HG02610 (cell line): ENCODE measurements around the gene VEGFB.

ENCODE experiments used
- ATAC-seq: cut with Tn5 transposase; IDR thresholded peaks from one replicate; pipeline ENCODE4 v1.9.1; 2021; ENCODE audit warnings: mild to moderate bottlenecking, moderate library complexity; ENCODE audit not compliant: unreplicated experiment

VEGFB gene

DNA sequence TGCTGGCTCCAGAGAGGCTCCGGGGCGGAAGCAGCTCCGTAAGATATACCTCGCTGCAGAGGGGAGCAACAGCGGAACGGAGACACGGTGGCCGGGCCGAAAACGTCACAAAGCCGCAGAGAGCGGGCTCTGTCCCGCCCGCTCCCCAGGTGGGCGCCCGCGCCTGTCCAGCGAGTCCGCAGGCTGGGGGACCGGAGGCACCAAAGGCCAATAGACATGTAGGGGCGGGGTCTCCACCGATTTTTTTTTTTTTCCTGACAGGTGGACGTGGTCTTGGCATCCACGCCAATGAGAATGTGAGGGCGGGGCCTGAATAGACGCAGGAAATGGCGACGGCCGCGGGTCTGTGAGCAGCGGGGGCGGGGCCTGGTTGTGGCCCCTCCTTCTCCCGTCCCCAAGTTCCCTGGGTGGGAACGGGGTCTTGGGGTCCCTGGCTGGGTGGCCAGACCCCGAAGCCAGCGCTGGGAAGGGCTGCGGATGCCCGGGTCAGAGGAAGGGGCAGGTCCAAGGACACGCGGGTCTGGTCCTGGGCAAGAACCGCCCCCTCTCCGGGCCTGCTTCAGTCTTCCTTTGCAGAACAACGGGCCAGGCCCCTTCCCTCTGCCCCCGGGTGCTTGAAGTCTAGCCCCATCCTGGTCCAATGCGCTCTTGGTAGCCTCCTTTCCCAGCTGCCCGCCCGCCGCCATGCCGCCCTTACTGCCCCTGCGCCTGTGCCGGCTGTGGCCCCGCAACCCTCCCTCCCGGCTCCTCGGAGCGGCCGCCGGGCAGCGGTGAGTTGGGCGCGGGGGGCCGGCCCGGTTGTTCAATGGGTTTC, 4.0 kb upstream of the VEGFB start, which contains the start of gene DNAJC4:
DNAJC4 (plus strand) TSS at position 378 of the 814 bp plus-strand sequence; CDS start at position 685, 307 bp downstream.
- peak; percentile 43 for ATAC-seq

GRCh38 chr11:64230985-64231365, 3.4 kb upstream of the VEGFB start:
- no peak for ATAC-seq

- ATAC-seq: no peak
Observed at GRCh38 chr11:64231546-64231945, 2.8 kb upstream of the VEGFB start.

- no peak for ATAC-seq
Observed at GRCh38 chr11:64232182-64232966, 2.0 kb upstream of the VEGFB start.

GRCh38 chr11:64232967-64233315, 1.4 kb upstream of the VEGFB start:
- ATAC-seq: no peak

DNA sequence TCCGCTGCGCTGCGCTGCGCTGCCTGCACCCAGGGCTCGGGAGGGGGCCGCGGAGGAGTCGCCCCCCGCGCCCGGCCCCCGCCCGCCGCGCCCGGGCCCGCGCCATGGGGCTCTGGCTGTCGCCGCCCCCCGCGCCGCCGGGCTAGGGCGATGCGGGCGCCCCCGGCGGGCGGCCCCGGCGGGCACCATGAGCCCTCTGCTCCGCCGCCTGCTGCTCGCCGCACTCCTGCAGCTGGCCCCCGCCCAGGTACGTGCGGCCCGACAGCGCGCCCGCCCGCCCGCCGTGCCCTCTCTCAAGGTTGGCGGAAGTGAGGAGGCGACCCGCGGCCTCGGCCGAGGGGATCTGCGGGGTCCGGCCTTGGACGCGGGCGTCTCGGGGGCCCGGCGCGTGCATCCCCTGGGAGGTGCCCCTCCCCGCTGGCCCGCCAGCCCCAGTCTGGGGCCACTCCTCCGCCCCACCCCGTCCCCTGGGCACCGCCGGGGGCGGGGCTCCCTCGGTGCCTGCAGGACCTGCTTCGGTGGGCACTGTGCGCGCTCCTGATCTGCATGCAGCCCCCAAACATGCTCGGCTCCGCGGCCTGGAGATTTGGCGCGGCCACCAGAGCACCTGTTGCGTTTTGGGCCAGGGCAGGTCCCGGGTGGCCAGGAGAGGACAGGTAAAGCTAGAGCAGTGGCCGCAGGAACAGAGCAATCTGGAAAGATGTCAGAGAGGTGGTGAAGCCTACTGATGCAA, 429 bp downstream of the VEGFB start:
- ATAC-seq: no peak

DNA sequence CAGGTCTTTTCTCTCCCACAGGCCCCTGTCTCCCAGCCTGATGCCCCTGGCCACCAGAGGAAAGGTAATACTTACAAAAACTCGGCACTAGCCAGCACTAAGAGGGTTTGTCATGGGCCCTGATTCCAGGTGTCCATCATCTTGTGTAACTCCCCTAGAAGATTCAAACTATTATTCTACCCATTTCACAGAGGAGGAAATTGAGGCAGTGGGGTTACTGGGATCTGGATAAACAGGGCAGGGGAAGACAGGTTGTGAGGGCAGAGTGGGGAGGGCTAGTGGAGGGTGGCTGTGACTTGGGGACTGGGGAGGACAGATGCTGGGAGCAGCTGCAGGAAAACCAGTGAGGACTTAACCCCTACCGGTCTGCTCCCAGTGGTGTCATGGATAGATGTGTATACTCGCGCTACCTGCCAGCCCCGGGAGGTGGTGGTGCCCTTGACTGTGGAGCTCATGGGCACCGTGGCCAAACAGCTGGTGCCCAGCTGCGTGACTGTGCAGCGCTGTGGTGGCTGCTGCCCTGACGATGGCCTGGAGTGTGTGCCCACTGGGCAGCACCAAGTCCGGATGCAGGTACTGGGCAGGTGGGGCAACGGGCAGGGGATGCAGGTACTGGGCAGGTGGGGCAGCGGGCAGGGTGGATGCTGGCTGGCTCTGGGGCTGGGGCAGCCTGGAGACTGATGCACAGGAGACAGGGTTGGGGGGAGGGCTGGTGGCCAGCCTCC, 1.2 kb downstream of the VEGFB start:
- ATAC-seq: no peak

GRCh38 chr11:64237484-64237951, 3.1 kb downstream of the VEGFB start:
- ATAC-seq: no peak

- ATAC-seq: no peak
Observed at GRCh38 chr11:64238076-64238475, 3.7 kb downstream of the VEGFB start.

- ATAC-seq: no peak
Observed at GRCh38 chr11:64238999-64239398, 4.6 kb downstream of the VEGFB start.

DNA sequence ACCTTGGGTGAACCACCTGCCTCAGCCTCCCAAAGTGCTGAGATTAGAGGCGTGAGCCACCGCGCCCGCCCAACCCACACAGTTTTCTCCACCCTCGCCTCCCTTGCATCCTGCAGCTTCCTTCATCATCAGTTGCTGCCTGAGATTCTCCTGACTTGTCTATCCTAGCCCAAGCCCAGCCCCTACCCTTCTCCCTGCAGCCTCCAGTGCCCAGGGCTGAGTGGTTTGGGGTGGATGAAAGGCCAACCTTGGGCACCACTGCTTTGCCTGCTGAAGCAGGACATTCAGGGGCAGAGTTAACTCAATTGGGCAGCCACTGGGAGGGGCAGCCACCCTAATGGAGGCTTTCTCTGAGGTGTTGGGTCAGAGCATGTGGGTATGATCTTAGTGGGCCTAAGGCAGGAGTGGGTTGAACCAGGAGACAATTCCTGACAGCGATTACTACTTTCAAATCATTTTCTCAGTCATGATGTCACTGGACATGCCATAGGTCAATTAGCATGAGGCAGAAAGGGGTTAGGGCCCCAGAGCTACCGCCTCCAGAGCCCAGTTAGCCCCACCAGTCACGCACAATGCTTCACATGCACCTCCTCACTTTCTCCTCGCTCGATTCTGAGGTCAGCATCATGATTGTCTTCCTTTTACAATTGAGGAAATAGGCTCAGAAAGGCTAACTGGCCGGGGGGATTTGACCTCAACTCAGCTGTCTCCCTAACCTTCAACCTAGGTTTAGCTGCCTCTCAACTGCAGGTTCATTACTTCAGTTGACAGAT, 5.5 kb downstream of the VEGFB start:
- no peak for ATAC-seq

GRCh38 chr11:64240435-64241240, 6.3 kb downstream of the VEGFB start, which contains the start of gene FKBP2:
Gene FKBP2 (plus strand): TSS chr11:64241095. CDS start chr11:64242388, 1,293 bp downstream.
- peak; percentile 49 for ATAC-seq

DNA sequence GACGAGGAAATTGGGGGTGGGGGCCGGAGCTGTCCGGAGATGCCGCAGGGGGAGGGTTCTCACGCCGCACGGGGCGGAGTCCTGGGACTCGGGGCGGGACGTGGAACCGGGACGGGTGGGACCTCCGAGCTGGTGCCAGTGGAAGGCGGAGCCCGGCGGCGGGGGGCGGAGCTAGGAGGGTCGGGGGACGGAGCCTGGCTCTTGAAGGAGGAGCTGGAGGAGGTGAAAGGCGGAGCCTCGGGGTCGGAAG, 6.8 kb downstream of the VEGFB start:
- ATAC-seq: peak; percentile 74

GRCh38 chr11:64241491-64242374, 7.3 kb downstream of the VEGFB start:
- ATAC-seq: peak; percentile 2

GRCh38 chr11:64243236-64243854, 9.0 kb downstream of the VEGFB start:
- ATAC-seq: no peak

DNA sequence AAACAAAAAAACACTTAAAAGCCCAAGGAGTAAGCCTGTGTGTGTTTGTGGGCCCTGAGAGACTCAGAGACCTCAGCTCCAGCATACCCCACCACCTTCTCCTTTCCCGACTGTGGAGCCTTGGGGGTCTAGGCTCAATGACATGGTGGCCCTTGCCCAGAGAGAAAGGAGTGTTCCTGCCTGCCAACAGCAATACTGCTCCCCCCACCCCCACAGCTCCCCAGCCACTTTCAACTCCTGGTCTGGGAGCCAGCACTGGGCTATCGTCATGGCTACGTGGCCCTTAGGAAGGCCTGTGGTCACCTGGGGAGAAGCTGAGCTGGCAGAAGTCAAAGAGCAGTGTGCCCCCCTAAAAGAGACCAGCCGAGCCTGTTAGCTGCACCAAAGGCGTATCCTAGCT, 9.7 kb downstream of the VEGFB start:
- no peak for ATAC-seq

DNA sequence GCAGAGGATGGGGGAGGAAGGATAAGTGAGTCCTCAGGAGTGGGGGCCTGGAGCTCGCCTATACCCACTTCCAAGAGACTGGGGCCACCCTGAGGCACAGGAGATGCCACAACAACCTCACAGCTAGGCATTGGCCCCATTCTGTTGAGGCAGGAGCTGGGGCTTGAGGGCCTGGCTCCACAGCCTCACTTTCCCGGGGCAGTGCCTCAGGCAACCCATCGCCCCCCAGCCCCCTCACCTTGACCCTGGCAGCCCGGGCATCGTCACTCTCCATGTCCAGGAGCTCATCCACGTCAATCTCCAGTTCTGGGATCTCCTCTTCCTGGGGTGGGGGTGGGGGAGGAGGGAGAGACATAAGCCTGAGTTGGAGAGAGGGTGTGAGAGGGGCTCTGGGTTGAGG, 10.6 kb downstream of the VEGFB start:
- ATAC-seq: no peak

DNA sequence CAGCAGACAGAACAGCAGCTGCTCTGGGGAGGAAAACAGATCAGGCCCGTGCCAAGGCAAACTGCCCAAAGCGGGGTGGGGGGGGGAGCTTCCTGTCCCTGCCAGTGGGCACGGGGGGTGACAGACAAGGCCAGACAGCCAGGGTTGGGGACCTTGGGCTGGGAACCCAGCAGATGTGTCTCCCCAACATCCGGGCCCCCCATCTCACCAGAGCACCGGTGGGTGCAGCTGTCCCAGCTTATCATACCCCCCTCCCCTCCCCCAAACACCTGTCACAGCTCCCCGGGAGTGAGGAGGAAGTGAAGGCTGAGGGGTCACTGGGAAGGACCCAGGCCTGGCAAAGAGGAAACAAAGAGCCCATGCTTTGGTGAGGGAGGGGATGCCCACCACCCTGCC, 11.0 kb downstream of the VEGFB start:
- no peak for ATAC-seq
